ENCODE measurements around the gene STAMBPL1. TPM values are rescaled to one million over a fixed set of nuclear protein-coding genes. Genes with fewer than 3 reads are reported as not detected.
"Not testable (repeated sequence)": the region's sequence is repeated elsewhere in the genome, so short reads cannot be mapped to it uniquely, and the experiment has no call there.

Gene STAMBPL1
- total and polyA plus RNA-seq, 8 donors, result 1.2 to 3.5 (median 2.3) TPM

DNA sequence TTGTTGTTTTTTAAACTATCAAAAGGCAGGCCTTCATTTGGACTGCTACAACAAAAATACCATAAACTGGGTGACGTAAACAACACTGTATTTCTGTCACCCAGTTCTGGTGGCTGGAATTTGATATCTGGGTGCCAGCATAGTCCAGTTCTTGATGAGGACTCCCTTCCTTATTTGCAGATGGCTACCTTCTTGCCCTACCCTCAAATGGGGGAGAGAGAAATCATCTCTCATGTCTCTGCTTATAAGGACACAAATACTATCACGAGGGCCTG lies 47.3 kb downstream of the STAMBPL1 start:
- ATAC-seq, result no peak
- WGBS, 2 donors, result 88 to 96% methylated on average over 2 of the region's 2 CpGs
- Histone ChIP-seq H3K36me3 (no peaks in the 10 kb centered on the region), H3K4me3 (no peak overlapping the region), H3K27me3 (no peaks in the 10 kb centered on the region), H3K9me3 (no peaks in the 10 kb centered on the region), H3K27ac (no peak overlapping the region), H3K4me1 (no peaks in the 10 kb centered on the region)
- DNase-seq, result no peak
- intact Hi-C loops (cut with DNase I), result no loop called here
- TF ChIP-seq, protein P1, sequence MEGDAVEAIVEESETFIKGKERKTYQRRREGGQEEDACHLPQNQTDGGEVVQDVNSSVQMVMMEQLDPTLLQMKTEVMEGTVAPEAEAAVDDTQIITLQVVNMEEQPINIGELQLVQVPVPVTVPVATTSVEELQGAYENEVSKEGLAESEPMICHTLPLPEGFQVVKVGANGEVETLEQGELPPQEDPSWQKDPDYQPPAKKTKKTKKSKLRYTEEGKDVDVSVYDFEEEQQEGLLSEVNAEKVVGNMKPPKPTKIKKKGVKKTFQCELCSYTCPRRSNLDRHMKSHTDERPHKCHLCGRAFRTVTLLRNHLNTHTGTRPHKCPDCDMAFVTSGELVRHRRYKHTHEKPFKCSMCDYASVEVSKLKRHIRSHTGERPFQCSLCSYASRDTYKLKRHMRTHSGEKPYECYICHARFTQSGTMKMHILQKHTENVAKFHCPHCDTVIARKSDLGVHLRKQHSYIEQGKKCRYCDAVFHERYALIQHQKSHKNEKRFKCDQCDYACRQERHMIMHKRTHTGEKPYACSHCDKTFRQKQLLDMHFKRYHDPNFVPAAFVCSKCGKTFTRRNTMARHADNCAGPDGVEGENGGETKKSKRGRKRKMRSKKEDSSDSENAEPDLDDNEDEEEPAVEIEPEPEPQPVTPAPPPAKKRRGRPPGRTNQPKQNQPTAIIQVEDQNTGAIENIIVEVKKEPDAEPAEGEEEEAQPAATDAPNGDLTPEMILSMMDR (IDR thresholded peaks at IDR 0.05), result no peak
- FAIRE-seq, result no peak

DNA sequence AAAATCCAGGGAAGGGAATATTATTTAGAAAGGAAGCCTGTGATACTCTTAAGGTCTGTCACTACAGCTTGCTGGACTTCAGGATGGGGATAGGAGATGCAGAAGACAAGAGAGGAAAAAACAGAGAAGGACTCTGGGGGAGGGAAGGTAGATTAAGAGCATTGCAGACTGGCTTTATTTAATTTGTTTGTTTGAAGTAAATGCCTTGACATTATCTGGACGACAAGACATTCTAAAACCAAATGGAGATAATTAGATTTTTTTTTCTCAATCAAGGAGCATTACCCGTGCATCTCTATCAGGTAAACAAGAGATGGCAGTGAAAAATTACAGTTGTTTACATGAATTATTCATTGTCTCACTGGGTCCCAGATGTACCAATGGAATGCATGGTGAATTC lies 48.2 kb downstream of the STAMBPL1 start:
- WGBS, 2 donors, result 51 to 65% methylated on average over 2 of the region's 2 CpGs
- FAIRE-seq (no peak), DNase-seq (no peak), ATAC-seq (no peak)
- TF ChIP-seq, protein P1 (IDR thresholded peaks at IDR 0.05), result no peak
- Histone ChIP-seq H3K4me1 (no peaks in the 10 kb centered on the region), H3K4me3 (no peak overlapping the region), H3K36me3 (no peaks in the 10 kb centered on the region), H3K27ac (no peak overlapping the region), H3K27me3 (no peaks in the 10 kb centered on the region), H3K9me3 (no peaks in the 10 kb centered on the region)
- intact Hi-C loops (cut with DNase I), result no loop called here

DNA sequence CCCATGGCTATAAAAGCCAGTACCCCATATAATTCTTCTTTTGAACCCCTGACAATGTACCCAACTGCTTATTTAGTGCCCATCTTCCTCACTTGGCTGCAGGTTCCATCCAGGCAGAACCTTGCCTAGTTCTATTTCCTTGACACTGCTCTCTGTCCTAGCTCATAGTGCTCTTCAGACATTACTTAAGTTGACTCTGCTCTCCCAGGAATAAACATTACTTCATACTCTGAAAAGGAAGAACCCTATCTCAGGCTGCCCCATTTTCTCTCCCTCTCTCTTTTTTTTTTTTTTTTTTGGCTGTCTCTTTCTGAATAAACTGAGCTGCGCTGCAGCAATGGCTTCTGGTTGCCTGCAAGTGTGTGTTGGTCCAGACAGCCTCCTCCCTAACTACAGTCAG lies 51.5 kb downstream of the STAMBPL1 start:
- Histone ChIP-seq H3K4me1 (peaks cover 0 to 5% (median 4%) of the 10 kb centered on the region in 3 donors), H3K9me3 (no peaks in the 10 kb centered on the region), H3K4me3 (no peak overlapping the region), H3K36me3 (no peaks in the 10 kb centered on the region), H3K27me3 (no peaks in the 10 kb centered on the region), H3K27ac (no peak overlapping the region)
- no peak for FAIRE-seq
- intact Hi-C loops (cut with DNase I), result loop anchor here in 2 of 3 donors (5.0 to 10.0 kb wide), 2 partner anchors 97 to 99 kb away; no protein-coding TSS in a partner anchor
- TF ChIP-seq, protein P1 (IDR thresholded peaks at IDR 0.05), result no peak
- 91% methylated on average over 1 of the region's 1 CpG for WGBS, 2 donors
- ATAC-seq, result no peak
- DNase-seq, result no peak

DNA sequence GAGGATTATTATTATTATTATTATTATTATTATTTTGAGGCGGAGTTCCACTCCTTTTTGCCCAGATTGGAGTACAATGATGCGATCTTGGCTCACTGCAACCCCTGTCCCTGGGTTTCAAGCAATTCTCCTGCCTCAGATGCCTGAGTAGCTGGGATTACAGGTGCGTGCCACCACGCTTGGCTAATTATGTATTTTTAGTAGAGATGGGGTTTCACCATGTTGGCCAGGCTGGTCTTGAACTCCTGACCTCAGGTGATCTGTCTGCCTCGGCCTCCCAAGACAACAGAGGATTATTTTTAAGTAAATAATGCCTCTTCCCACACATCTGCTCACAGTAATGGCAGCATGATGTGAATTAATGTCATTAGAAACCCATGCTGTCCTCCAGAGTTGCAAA lies 52.0 kb downstream of the STAMBPL1 start:
- 79 to 85% methylated on average over 5 of the region's 5 CpGs for WGBS, 2 donors
- DNase-seq, H3K36me3 ChIP-seq, H3K4me1 ChIP-seq, H3K9me3 ChIP-seq, H3K27me3 ChIP-seq, ATAC-seq, H3K27ac ChIP-seq, FAIRE-seq, H3K4me3 ChIP-seq: not testable (repeated sequence)
- intact Hi-C loops (cut with DNase I), result loop anchor here in 2 of 3 donors (5.0 to 10.0 kb wide), 2 partner anchors 97 to 100 kb away; no protein-coding TSS in a partner anchor

DNA sequence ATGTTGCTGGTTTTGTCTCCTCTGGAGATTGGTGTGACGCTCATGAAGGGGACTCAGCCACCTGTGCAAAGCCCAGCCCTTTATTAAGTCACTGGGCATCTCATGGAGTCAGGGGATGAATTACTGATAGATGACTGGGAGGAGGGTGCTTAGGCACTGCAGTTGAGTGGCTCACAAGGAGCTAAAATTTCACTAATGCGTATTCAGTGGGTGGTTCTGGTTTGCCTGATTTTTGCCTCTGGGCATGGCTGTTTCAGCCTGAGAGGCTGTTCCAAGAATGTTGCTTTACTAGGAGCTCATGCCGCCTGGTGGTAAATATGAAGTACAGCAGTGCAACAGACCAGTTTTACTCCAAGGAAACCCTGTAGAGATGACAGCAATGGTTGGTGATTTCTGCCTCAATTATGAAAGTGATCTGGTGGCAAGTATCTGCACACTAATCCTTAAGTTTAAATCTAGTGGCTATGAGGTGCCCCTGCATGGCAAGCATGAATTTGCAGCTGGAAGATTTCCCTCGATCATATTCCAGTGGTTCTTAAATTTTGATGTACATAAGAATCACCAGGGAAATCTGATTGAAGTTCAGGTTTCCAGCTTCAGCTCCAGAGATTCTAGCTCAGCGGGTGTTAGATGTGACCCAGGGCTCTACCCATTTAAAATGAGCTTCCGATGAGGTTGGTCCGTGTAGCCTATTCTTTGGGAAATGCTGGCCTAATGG lies 52.7 kb downstream of the STAMBPL1 start:
- Histone ChIP-seq H3K4me3 (no peak overlapping the region), H3K9me3 (no peaks in the 10 kb centered on the region), H3K4me1 (peaks cover 0 to 5% (median 4%) of the 10 kb centered on the region in 3 donors), H3K27ac (no peak overlapping the region), H3K27me3 (no peaks in the 10 kb centered on the region), H3K36me3 (no peaks in the 10 kb centered on the region)
- intact Hi-C loops (cut with DNase I), result loop anchor here in 2 of 3 donors (5.0 to 10.0 kb wide), 2 partner anchors 98 to 100 kb away; no protein-coding TSS in a partner anchor
- TF ChIP-seq, protein P1 (IDR thresholded peaks at IDR 0.05), result peak; percentile 54 to 80 (median 68)
- DNase-seq, result peak in 3 of 6 donors; percentile 28 to 48 (median 31)
- 40 to 43% methylated on average over 7 of the region's 7 CpGs for WGBS, 2 donors
- FAIRE-seq, result peak; percentile 83
- peak; percentile 46 to 87 (median 80) for ATAC-seq

Data from pancreas (tissue), 10 donors.